BLaER1 (cell line): ENCODE results near the gene DUSP11.

Experiments used
- H3K27ac ChIP-seq: shearing (Covaris generic); formaldehyde crosslinking; 2 replicates; pipeline ENCODE4 v1.8.1; 2022
- H3K27me3 ChIP-seq: shearing (Covaris generic); formaldehyde crosslinking; 2 replicates; pipeline ENCODE4 v1.8.1; 2022
- H3K36me3 ChIP-seq: shearing (Covaris generic); formaldehyde crosslinking; 2 replicates; pipeline ENCODE4 v1.8.1; 2022
- H3K4me1 ChIP-seq: shearing (Covaris generic); formaldehyde crosslinking; 2 replicates; pipeline ENCODE4 v1.8.1; 2022
- H3K4me2 ChIP-seq: shearing (Covaris generic); formaldehyde crosslinking; 2 replicates; pipeline ENCODE4 v1.8.1; 2022
- H3K4me3 ChIP-seq: shearing (Covaris generic); formaldehyde crosslinking; 2 replicates; pipeline ENCODE4 v1.8.1; 2022
- H3K9ac ChIP-seq: shearing (Covaris generic); formaldehyde crosslinking; 2 replicates; pipeline ENCODE4 v1.8.1; 2022
- H3K9me3 ChIP-seq: shearing (Covaris generic); formaldehyde crosslinking; 2 replicates; pipeline ENCODE4 v1.8.1; 2022
- H4K20me1 ChIP-seq: shearing (Covaris generic); formaldehyde crosslinking; 2 replicates; pipeline ENCODE4 v1.8.1; 2022
- Cebpa-rat ChIP-seq: shearing (Covaris generic); IDR thresholded peaks from 2 replicates; pipeline ENCODE4 v1.8.1; 2022

DUSP11 gene

DNA sequence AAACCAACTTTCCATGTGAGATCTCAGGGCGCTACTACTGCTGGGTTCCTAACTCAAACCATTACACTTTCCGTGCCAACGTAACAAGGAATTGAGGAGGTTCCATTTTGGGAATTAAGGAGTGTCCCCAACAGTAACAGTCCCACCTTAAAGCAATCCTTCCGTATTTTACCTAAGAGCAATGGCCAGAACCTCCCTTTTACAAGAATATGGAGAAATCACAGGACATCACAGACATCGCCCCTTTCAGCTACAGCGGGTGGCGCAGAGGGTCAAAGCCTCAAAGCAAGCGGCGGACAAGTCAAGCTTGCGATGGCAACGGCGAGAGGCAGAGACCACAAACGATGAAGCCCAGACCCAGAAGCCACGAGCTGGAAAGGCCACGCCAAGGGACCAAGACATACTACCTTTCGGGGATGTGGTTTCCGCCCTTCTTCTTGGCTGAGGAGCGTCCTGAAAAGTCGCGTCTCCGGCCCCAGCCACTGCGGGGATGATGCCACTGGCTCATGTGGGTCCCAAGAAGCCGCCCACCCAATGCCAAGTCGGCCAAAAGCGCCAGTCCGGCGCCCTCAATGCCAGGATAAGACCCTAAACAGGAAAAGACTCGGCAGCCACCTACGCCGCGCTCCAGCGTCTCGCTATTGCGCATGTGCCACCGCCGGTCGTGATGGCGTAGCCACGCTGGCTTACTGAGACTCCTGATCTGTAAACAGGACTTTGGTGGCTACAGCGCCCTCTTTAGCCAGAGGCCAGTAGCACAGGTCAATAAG is at the start of gene DUSP11:
DUSP11 (minus strand) TSS at position 637 of the 770 bp plus-strand sequence; CDS start at position 508, 129 bp downstream.
- Histone ChIP-seq H3K4me1 (peaks cover 18% of the 10 kb centered on the region), H3K4me3 (peak within 1 kb of the TSS; percentile 85), H3K27ac (peak within 1 kb of the TSS; percentile 88), H3K9me3 (no peaks in the 10 kb centered on the region), H3K4me2 (peak within 1 kb of the TSS; percentile 91), H3K27me3 (no peaks in the 10 kb centered on the region), H3K36me3 (peaks cover 31% of the 10 kb centered on the region), H3K9ac (peak within 1 kb of the TSS; percentile 89), H4K20me1 (peaks cover 5% of the 10 kb centered on the region; the same call in 1 of the 2 replicates)
- TF ChIP-seq Cebpa-rat, result no peak

DNA sequence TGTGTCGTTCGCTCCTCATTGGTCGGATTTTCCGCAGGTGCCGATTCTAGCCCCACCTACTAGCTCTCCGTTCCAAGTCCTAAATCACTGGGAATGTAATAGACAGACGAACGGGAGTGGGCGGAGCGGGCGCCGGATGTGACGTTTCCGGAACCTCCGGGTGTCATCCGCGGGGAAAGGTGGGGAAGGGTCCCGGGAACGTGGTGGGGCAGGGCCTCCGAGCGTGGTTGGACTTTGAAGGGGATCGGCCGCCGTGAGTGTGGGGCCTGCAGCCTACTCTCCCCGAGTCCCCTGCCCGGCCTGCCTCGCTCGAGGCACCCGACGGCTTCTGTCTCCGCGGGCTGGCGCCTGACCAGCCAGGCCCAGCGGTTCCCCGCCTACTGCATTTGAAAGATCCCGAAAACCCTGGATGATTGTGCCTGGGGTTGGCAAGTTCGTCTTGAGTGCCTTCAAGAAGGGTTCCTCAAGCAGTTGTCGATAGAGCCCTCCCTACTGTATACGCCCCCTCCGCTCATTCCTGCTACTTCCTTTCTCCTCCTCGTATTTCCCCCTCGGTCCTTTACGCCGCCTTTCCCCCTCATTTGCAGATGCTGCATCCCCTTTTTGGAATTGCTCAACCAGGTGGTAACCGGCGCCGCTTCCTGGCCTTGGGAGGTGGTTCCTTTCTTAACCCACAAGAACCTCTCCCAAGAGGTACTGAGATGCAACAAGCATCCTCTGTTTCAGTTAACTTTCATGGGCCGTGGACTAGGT is 49.1 kb upstream of the DUSP11 start, which contains the start of gene STAMBP:
STAMBP (plus strand) TSS at position 144 of the 753 bp plus-strand sequence. CDS start 1,896 bp downstream, outside the sequence.
- TF ChIP-seq Cebpa-rat, result 0 out of 2 replicates have a peak, but pooled peaks have one; percentile 62
- H3K27ac ChIP-seq, result peak within 1 kb of the TSS; percentile 86
- peaks cover 8% of the 10 kb centered on the region; the same call in 1 of the 2 replicates for H3K9me3 ChIP-seq
- no peaks in the 10 kb centered on the region for H3K27me3 ChIP-seq
- peaks cover 42% of the 10 kb centered on the region for H3K4me1 ChIP-seq
- H3K4me3 ChIP-seq, result peak within 1 kb of the TSS; percentile 84
- peak within 1 kb of the TSS; percentile 91 for H3K4me2 ChIP-seq
- no peaks in the 10 kb centered on the region for H4K20me1 ChIP-seq
- H3K36me3 ChIP-seq, result peaks cover 35% of the 10 kb centered on the region
- H3K9ac ChIP-seq, result peak within 1 kb of the TSS; percentile 85

DNA sequence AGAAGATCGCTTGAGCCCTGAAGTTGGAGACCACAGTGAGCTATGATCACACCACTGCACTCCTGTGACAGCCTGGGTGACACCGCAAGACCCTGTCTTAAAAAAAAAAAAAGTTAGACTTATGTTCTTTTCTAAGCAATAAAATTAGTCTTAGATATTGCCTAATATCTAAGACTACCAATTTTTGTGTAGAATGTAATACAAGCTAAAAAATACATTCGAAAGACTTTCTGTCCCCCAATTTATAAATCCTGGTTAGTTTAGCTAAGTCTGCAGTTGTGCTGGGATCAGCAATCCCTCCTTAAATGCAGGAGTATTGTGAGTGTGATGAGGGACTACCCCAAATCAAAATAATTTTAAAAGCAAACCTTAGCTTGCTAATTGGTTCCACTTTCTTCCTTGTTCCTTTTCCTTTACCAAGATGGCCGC is 48.5 kb upstream of the DUSP11 start:
- Histone ChIP-seq H3K4me2 (peak overlapping the region; percentile 91), H3K4me1 (peaks cover 42% of the 10 kb centered on the region), H4K20me1 (no peaks in the 10 kb centered on the region), H3K4me3 (peak overlapping the region; percentile 84), H3K9ac (peak overlapping the region; percentile 85), H3K36me3 (peaks cover 29% of the 10 kb centered on the region), H3K27ac (0 out of 2 replicates have a peak overlapping the region, but pooled peaks have one; percentile 7), H3K27me3 (no peaks in the 10 kb centered on the region), H3K9me3 (peaks cover 8% of the 10 kb centered on the region; the same call in 1 of the 2 replicates)
- no peak for TF ChIP-seq Cebpa-rat

DNA sequence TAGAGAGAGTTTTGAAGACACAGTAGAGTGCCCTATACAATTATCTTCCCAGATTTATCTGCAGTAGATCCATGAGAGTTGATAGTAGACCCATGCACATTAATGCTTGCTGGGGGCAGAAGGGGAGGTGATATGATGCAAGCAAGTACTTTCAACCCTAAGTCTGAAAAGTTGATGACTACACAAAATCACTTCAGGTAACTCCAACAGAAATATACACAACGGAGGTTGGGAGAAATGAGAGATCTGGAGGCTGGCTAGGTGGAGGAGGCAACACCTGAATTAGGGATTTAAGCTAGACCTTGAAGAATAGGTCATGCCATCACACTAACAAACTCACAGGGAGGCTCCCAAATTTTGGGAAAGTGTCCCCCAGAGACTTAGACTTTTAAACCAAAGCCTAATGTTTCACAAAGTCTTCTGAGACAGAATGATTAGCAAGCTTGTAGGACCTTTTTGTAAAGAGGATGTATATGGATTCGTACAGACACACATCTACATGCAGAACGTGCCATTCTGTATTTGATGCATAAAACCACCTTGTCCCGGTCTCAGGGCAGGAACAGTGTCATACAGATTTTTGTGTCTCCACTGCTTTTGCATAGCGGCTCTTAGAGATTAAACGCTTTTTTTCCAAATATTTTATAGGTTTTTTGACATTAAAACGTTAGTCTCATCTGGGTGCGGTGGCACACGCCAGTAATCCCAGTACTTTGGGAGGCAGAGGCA is 47.9 kb upstream of the DUSP11 start:
- Histone ChIP-seq H3K27ac (0 out of 2 replicates have a peak overlapping the region, but pooled peaks have one; percentile 7), H3K9ac (peak overlapping the region; percentile 85), H4K20me1 (no peaks in the 10 kb centered on the region)

DNA sequence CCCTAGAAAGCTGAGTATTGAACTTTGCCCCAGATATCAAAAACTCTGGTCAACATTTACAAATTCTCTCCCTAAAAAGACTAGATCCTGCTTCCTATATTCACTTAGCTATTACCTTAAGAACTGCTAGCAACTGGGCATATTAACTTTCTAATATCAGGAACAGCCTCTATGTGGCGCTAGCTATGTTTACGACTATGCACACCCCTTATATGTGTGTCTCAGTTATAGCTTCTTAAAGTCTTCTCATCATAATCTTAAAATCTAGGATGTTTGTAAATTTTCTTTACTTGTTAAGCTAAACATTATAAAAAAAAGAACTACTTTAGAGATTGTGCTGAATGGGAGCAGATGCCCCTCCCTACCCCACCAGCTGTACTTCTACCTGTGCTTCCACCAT is 47.1 kb upstream of the DUSP11 start:
- Histone ChIP-seq H3K27me3 (no peaks in the 10 kb centered on the region), H3K4me2 (no peak overlapping the region), H3K9me3 (no peaks in the 10 kb centered on the region; the same call in 1 of the 2 replicates), H3K9ac (no peak overlapping the region), H3K27ac (no peak overlapping the region), H3K4me1 (peaks cover 34% of the 10 kb centered on the region), H3K4me3 (no peak overlapping the region), H4K20me1 (no peaks in the 10 kb centered on the region), H3K36me3 (peaks cover 15% of the 10 kb centered on the region)
- no peak for TF ChIP-seq Cebpa-rat

More for the DNA sequence above, 47.9 kb upstream of the DUSP11 start:
- H3K27me3 ChIP-seq, result no peaks in the 10 kb centered on the region
- peak overlapping the region; percentile 84 for H3K4me3 ChIP-seq
- peak overlapping the region; percentile 91 for H3K4me2 ChIP-seq
- peaks cover 23% of the 10 kb centered on the region for H3K36me3 ChIP-seq
- H3K9me3 ChIP-seq, result peaks cover 6% of the 10 kb centered on the region; the same call in 1 of the 2 replicates
- H3K4me1 ChIP-seq, result peaks cover 38% of the 10 kb centered on the region
- no peak for TF ChIP-seq Cebpa-rat

DNA sequence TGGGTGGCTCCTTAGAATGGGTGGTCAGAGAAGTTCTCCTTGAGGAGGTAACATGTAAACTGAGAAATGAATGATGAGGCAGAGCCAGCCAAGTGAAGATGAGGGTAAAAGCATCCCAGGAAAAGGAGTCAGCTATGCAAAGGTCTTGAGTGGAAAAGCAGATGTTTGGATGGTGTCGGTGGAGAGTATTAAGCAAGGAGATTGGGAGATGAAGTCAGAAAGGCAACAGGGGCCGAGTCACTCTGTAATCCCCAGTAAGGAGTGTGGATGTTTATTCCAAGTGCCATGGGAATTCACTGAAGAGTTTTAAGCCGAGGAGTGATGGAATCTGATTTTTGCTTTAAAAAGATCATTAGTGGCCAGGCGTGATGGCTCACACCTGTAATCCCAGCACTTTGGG is 45.5 kb upstream of the DUSP11 start:
- Histone ChIP-seq H3K4me3 (no peak overlapping the region), H3K4me2 (no peak overlapping the region), H3K9me3 (no peaks in the 10 kb centered on the region), H3K36me3 (peaks cover under 1% of the 10 kb centered on the region; the same call in 1 of the 2 replicates), H3K9ac (no peak overlapping the region), H3K4me1 (peaks cover 29% of the 10 kb centered on the region), H3K27ac (no peak overlapping the region), H3K27me3 (no peaks in the 10 kb centered on the region), H4K20me1 (no peaks in the 10 kb centered on the region)
- TF ChIP-seq Cebpa-rat, result no peak

DNA sequence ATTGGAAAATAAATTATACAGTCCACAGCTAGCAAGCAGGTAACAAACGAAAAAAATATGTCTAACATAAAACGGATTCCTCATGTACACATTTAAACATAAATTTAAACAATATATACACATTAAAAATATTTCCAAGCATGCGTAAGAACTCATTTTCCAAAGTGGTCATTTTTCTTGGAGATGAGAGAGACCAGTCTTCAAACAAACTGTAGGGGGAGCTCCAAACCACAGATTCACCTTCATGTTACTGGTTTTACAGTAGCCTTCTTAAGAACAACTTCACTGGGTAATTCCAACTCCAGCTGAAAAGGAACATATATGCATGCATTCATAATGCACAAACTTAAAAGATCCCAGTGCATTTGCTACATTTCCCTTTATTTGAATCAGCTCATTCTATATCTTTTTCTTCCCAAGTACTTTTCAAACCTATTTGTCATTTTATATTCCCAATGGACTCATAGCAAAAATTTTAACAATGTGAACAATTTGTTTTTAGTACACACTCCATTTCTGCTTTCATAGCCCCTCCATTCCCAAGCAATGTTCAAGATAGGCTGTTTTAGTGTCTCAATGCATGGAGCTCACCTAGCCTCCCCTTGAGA is 44.1 kb upstream of the DUSP11 start:
- Histone ChIP-seq H4K20me1 (no peaks in the 10 kb centered on the region), H3K9ac (no peak overlapping the region), H3K36me3 (no peaks in the 10 kb centered on the region), H3K27me3 (no peaks in the 10 kb centered on the region), H3K4me1 (peaks cover 16% of the 10 kb centered on the region), H3K27ac (no peak overlapping the region), H3K4me2 (no peak overlapping the region), H3K4me3 (no peak overlapping the region), H3K9me3 (no peaks in the 10 kb centered on the region)
- no peak for TF ChIP-seq Cebpa-rat

DNA sequence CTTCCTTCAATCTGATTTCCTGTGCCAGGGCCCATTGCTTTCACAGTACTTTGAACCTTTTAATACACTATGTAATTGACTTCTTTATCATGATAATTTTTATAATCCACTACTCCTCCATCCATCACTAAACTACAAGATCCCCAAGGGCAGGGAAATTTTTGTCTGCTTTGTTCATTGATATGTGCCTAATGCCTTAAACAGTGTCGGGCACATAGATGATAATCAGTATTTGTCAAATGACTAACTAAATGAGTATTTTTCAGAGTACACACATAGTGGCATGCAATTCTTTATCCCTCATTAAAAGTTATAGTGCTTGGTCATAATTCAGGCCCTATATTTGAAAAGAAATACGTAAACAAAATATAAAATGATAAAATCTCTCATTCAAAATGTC is 43.5 kb upstream of the DUSP11 start:
- Histone ChIP-seq H3K27ac (no peak overlapping the region), H4K20me1 (no peaks in the 10 kb centered on the region), H3K4me3 (no peak overlapping the region), H3K36me3 (no peaks in the 10 kb centered on the region), H3K4me2 (no peak overlapping the region), H3K9ac (no peak overlapping the region), H3K4me1 (peaks cover 16% of the 10 kb centered on the region), H3K9me3 (no peaks in the 10 kb centered on the region), H3K27me3 (no peaks in the 10 kb centered on the region)
- no peak for TF ChIP-seq Cebpa-rat

DNA sequence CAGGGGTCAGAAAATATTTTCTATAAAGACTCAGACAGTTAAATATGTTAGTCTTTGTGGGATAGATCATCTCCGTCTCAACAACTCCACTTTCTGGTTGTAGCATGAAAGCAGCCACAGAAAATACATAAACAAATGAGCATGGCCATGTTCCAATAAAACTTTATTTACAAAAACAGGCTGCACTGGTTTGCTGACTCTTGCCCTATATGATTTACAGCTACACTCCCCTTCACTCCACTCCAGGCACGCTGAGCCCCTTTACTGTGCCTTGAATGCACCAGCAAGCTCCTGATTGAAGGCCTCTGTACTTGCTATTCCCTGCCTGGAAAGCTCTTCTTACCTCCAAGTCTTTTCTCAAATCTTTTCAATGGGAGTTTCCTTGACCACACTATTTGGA is 43.1 kb upstream of the DUSP11 start:
- Histone ChIP-seq H3K9ac (no peak overlapping the region), H3K4me2 (no peak overlapping the region), H3K4me1 (peaks cover 12% of the 10 kb centered on the region)

More for the DNA sequence above, 43.1 kb upstream of the DUSP11 start:
- Histone ChIP-seq H3K9me3 (no peaks in the 10 kb centered on the region), H3K27me3 (no peaks in the 10 kb centered on the region), H3K27ac (no peak overlapping the region), H3K4me3 (no peak overlapping the region), H3K36me3 (no peaks in the 10 kb centered on the region), H4K20me1 (no peaks in the 10 kb centered on the region)
- TF ChIP-seq Cebpa-rat, result no peak
